ENCODE measurements around the gene ZNF805. TPM values are rescaled to one million over a fixed set of nuclear protein-coding genes. Genes with fewer than 3 reads are reported as not detected.
"Not testable (repeated sequence)": the region's sequence is repeated elsewhere in the genome, so short reads cannot be mapped to it uniquely, and the experiment has no call there.

ZNF805 gene
- total and polyA plus RNA-seq, 2 experiments from 2014 or later, result 4.8 to 20.2 TPM

DNA sequence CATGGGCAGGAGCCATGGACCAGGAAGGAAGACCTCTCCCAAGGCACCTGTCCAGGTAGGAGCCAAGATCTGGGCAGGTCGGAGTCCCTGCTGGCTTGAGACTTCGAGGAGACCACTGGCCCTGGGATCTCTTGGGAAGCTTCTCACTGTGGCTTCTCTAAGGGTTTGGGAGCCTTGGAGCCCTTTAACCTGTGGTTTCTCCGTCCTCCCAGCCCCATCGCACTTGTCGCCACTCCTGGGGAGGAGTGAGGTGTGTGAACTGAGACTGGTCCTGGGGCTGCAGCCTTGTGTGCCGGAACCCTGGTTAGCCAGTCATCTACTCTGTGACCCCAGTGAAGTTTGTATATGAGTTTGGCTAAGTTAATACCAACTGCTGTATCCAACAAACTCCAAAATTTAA lies 8.2 kb downstream of the ZNF805 start:
- TF ChIP-seq, protein P1, sequence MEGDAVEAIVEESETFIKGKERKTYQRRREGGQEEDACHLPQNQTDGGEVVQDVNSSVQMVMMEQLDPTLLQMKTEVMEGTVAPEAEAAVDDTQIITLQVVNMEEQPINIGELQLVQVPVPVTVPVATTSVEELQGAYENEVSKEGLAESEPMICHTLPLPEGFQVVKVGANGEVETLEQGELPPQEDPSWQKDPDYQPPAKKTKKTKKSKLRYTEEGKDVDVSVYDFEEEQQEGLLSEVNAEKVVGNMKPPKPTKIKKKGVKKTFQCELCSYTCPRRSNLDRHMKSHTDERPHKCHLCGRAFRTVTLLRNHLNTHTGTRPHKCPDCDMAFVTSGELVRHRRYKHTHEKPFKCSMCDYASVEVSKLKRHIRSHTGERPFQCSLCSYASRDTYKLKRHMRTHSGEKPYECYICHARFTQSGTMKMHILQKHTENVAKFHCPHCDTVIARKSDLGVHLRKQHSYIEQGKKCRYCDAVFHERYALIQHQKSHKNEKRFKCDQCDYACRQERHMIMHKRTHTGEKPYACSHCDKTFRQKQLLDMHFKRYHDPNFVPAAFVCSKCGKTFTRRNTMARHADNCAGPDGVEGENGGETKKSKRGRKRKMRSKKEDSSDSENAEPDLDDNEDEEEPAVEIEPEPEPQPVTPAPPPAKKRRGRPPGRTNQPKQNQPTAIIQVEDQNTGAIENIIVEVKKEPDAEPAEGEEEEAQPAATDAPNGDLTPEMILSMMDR (IDR thresholded peaks at IDR 0.05; ENCODE audit: low read depth, low read length), result no peak
- DNase-seq (ENCODE audit: low read depth in 1 of 2, low spot score in 1 of 2), result no peak
- Histone ChIP-seq H3K36me3 (peaks cover 38% of the 10 kb centered on the region), H3K4me3 (no peak overlapping the region), H3K4me1 (ENCODE audit: low read depth) (no peaks in the 10 kb centered on the region), H3K27ac (no peak overlapping the region), H3K9me3 (ENCODE audit: low read depth) (no peaks in the 10 kb centered on the region), H3K27me3 (no peaks in the 10 kb centered on the region)

DNA sequence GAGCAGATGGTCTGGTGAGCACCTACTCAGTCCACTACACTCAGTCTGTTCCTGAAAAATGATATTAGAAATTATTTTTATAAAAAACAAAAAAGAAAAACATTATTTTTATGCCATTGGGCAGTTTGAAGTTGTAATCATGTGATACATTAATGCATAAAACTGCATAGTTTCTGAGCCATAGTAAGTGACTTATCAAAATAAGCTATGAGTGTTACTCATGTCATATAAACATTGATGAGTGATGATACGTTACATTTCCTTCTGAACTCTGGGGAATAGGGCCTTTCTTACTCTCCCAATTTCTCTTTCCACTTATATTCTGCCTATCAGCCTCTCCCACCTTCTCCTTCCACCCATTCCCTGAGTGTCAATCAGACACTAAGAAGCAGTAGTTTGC lies 8.9 kb downstream of the ZNF805 start:
- TF ChIP-seq, protein P1 (IDR thresholded peaks at IDR 0.05; ENCODE audit: low read depth, low read length), result no peak
- H3K9me3 ChIP-seq (ENCODE audit: low read depth), result no peaks in the 10 kb centered on the region
- no peak overlapping the region for H3K4me3 ChIP-seq
- H3K27me3 ChIP-seq, result no peaks in the 10 kb centered on the region
- H3K4me1 ChIP-seq (ENCODE audit: low read depth), result no peaks in the 10 kb centered on the region
- H3K27ac ChIP-seq, result no peak overlapping the region
- H3K36me3 ChIP-seq, result peaks cover 42% of the 10 kb centered on the region
- DNase-seq (ENCODE audit: low read depth in 1 of 2, low spot score in 1 of 2), result no peak

DNA sequence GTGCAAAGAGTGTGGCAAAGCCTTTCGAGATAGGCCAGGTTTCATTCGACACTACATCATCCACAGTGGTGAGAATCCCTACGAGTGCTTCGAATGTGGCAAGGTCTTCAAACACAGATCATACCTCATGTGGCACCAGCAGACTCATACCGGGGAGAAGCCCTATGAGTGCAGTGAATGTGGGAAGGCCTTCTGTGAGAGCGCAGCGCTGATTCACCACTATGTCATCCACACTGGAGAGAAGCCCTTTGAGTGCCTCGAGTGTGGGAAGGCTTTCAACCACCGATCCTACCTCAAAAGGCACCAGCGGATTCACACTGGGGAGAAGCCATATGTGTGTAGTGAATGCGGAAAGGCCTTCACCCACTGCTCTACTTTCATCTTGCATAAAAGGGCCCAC lies 13.3 kb downstream of the ZNF805 start:
- H3K4me3 ChIP-seq; H3K27me3 ChIP-seq; H3K9me3 ChIP-seq (ENCODE audit: low read depth); H3K27ac ChIP-seq; DNase-seq (ENCODE audit: low read depth in 1 of 2, low spot score in 1 of 2); H3K4me1 ChIP-seq (ENCODE audit: low read depth): not testable (repeated sequence)
- peaks cover 36% of the 10 kb centered on the region for H3K36me3 ChIP-seq

DNA sequence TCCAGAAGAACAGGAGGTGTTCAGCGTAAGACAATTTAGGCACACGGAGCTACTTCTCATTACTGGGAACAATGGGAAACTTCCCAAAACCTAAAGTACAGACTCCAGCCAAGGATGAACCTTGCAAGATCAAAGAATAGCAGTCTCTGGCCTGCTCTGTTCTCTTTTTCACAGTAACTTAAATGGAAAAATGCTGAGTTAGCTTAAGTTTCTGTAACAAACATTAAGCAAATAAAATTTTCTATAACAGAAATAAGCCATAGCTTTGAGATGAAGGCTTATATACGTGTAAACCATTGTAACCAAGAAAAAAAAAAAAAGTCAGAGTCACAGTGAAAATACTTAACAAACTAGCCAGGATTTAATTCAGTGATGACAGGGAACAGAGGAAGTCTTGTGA lies 21.6 kb downstream of the ZNF805 start:
- Histone ChIP-seq H3K4me3 (no peak overlapping the region), H3K9me3 (ENCODE audit: low read depth) (no peaks in the 10 kb centered on the region), H3K27ac (no peak overlapping the region), H3K36me3 (no peaks in the 10 kb centered on the region), H3K4me1 (ENCODE audit: low read depth) (no peaks in the 10 kb centered on the region), H3K27me3 (no peaks in the 10 kb centered on the region)
- no peak for DNase-seq (ENCODE audit: low read depth in 1 of 2, low spot score in 1 of 2)
- TF ChIP-seq, protein P1 (IDR thresholded peaks at IDR 0.05; ENCODE audit: low read depth, low read length), result no peak

DNA sequence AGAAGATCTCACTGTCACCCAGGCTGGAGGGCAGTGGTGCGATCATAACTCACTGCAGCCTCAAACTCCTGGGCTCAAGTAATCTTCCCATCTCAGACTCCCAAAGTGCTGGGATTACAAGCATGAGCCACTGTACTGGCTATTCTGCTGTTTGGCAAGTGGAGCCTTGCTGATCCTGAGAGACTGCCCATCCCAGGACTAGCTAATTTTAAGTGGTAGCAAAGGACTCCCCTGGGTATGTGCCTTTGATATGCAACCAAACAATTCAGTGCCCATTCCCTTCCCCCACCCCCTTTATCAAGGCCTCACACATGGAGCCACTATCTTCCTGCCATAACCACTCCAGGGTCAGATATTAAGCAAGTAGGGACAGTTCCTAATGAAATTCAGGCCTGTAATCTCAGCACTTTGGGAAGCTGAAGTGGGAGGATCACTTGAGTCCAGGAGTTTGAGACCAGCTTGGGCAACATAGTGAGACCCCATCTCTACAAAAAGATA lies 22.9 kb downstream of the ZNF805 start:
- DNase-seq (ENCODE audit: low read depth in 1 of 2, low spot score in 1 of 2), result no peak
- no peaks in the 10 kb centered on the region for H3K36me3 ChIP-seq
- no peaks in the 10 kb centered on the region for H3K4me1 ChIP-seq (ENCODE audit: low read depth)
- TF ChIP-seq, protein P1 (IDR thresholded peaks at IDR 0.05; ENCODE audit: low read depth, low read length), result no peak
- no peak overlapping the region for H3K27ac ChIP-seq
- H3K4me3 ChIP-seq, result no peak overlapping the region
- H3K9me3 ChIP-seq (ENCODE audit: low read depth), result no peaks in the 10 kb centered on the region
- H3K27me3 ChIP-seq, result no peaks in the 10 kb centered on the region

DNA sequence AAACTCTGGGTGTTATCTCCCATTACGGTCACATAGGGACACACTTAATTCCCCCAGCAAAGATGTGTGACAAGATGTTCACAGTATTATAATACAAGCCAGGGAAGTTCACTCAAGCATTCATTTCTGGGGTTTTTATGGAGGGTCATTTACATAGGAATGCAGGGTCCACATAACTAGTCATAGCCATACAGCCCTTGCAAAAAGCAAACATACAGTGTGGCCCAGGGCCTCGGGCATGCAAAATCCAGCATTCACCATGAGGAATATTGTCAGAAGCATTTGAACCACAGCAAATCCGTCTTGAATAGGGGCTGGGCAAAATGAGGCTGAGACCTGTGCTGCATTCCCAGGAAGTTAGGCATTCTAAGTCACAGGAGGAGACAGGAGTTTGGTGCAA lies 26.9 kb downstream of the ZNF805 start:
- H3K4me1 ChIP-seq (ENCODE audit: low read depth), result no peaks in the 10 kb centered on the region
- H3K27ac ChIP-seq, result no peak overlapping the region
- TF ChIP-seq, protein P1 (IDR thresholded peaks at IDR 0.05; ENCODE audit: low read depth, low read length), result no peak
- H3K27me3 ChIP-seq, result no peaks in the 10 kb centered on the region
- no peak overlapping the region for H3K4me3 ChIP-seq
- no peak for DNase-seq (ENCODE audit: low read depth in 1 of 2, low spot score in 1 of 2)
- no peaks in the 10 kb centered on the region for H3K9me3 ChIP-seq (ENCODE audit: low read depth)
- H3K36me3 ChIP-seq, result no peaks in the 10 kb centered on the region
